ENCODE data around the gene TMEM203. TPM values are rescaled to one million over a fixed set of nuclear protein-coding genes. Genes with fewer than 3 reads are reported as not detected.

Gene TMEM203
- total and polyA plus RNA-seq, 2 experiments from 2014 or later, result 32.7 to 53.4 TPM

DNA sequence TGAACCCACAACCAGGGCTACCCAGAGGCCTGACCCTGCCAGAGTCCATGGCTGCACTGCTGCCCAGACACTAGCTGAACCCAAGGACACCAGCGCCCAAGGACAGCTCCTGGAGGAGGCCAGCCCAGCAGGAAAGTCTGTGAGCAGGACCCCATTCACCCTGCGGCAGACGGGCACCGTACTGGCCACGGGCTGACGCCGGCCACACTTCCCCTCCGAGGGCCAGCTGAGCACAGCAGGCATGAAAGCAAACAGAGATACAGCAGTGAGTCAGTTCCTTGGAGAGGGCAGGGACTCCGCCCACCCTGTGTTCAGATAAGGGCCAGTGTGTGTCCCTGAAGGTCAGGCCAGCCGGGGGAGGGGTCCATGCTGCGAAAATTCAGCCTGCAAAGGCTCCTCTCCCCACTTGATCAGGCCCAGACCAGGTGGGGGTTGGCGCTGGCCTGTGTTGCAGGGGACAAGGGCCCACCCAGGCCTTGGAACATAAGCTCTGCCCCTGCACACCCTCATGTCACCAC lies 13.4 kb upstream of the TMEM203 start:
- no peaks in the 10 kb centered on the region; the same call in 1 of the 2 replicates for H4K20me1 ChIP-seq (replicated peaks; ENCODE audit: insufficient read depth)
- H3K27ac ChIP-seq (ENCODE audit: low read depth), result no peak overlapping the region
- H3K27me3 ChIP-seq (ENCODE audit: insufficient read depth), result peaks cover 9% of the 10 kb centered on the region; the same call in 1 of the 2 replicates
- Mint-ChIP-seq H3K36me3 (ENCODE audit: low read depth) (no peaks in the 10 kb centered on the region; the same call in 2 of the 3 replicates), H3K4me3 (no peak overlapping the region), H3K4me1 (peaks cover 7% of the 10 kb centered on the region; the same call in 2 of the 3 replicates), H3K27me3 (ENCODE audit: insufficient read depth, low read depth, poor library complexity) (no peaks in the 10 kb centered on the region), H3K27ac (no peak overlapping the region; the same call in 1 of the 2 replicates), H3K9me3 (no peaks in the 10 kb centered on the region)
- H3K79me2 ChIP-seq (replicated peaks; ENCODE audit: insufficient read depth), result no peaks in the 10 kb centered on the region
- no peak overlapping the region for H3K4me3 ChIP-seq
- no peaks in the 10 kb centered on the region for H3K9me2 ChIP-seq (ENCODE audit: insufficient read depth)
- no peaks in the 10 kb centered on the region for H3K36me3 ChIP-seq (ENCODE audit: insufficient read depth)
- H3F3A ChIP-seq (replicated peaks; ENCODE audit: low read depth), result 0 out of 2 replicates have a peak, but pooled peaks cover 4% of the 10 kb centered on the region
- H3K4me2 ChIP-seq, result no peak overlapping the region
- TF ChIP-seq, protein P1, sequence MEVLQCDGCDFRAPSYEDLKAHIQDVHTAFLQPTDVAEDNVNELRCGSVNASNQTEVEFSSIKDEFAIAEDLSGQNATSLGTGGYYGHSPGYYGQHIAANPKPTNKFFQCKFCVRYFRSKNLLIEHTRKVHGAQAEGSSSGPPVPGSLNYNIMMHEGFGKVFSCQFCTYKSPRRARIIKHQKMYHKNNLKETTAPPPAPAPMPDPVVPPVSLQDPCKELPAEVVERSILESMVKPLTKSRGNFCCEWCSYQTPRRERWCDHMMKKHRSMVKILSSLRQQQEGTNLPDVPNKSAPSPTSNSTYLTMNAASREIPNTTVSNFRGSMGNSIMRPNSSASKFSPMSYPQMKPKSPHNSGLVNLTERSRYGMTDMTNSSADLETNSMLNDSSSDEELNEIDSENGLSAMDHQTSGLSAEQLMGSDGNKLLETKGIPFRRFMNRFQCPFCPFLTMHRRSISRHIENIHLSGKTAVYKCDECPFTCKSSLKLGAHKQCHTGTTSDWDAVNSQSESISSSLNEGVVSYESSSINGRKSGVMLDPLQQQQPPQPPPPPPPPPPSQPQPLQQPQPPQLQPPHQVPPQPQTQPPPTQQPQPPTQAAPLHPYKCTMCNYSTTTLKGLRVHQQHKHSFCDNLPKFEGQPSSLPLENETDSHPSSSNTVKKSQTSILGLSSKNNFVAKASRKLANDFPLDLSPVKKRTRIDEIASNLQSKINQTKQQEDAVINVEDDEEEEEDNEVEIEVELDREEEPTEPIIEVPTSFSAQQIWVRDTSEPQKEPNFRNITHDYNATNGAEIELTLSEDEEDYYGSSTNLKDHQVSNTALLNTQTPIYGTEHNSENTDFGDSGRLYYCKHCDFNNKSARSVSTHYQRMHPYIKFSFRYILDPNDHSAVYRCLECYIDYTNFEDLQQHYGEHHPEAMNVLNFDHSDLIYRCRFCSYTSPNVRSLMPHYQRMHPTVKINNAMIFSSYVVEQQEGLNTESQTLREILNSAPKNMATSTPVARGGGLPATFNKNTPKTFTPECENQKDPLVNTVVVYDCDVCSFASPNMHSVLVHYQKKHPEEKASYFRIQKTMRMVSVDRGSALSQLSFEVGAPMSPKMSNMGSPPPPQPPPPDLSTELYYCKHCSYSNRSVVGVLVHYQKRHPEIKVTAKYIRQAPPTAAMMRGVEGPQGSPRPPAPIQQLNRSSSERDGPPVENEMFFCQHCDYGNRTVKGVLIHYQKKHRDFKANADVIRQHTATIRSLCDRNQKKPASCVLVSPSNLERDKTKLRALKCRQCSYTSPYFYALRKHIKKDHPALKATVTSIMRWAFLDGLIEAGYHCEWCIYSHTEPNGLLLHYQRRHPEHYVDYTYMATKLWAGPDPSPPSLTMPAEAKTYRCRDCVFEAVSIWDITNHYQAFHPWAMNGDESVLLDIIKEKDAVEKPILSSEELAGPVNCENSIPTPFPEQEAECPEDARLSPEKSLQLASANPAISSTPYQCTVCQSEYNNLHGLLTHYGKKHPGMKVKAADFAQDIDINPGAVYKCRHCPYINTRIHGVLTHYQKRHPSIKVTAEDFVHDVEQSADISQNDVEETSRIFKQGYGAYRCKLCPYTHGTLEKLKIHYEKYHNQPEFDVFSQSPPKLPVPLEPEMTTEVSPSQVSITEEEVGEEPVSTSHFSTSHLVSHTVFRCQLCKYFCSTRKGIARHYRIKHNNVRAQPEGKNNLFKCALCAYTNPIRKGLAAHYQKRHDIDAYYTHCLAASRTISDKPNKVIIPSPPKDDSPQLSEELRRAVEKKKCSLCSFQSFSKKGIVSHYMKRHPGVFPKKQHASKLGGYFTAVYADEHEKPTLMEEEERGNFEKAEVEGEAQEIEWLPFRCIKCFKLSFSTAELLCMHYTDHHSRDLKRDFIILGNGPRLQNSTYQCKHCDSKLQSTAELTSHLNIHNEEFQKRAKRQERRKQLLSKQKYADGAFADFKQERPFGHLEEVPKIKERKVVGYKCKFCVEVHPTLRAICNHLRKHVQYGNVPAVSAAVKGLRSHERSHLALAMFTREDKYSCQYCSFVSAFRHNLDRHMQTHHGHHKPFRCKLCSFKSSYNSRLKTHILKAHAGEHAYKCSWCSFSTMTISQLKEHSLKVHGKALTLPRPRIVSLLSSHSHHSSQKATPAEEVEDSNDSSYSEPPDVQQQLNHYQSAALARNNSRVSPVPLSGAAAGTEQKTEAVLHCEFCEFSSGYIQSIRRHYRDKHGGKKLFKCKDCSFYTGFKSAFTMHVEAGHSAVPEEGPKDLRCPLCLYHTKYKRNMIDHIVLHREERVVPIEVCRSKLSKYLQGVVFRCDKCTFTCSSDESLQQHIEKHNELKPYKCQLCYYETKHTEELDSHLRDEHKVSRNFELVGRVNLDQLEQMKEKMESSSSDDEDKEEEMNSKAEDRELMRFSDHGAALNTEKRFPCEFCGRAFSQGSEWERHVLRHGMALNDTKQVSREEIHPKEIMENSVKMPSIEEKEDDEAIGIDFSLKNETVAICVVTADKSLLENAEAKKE (CRISPR knock-in tag; IDR thresholded peaks at IDR 0.05), result no peak
- no peak for TF ChIP-seq EZH2 (IDR thresholded peaks at IDR 0.05; ENCODE audit: low read depth, unreplicated experiment)
- H3K4me1 ChIP-seq (ENCODE audit: insufficient read depth), result peaks cover 3% of the 10 kb centered on the region; the same call in 1 of the 2 replicates
- no peak for ATAC-seq
- no peak overlapping the region for H2AFZ ChIP-seq
- DNase-seq (ENCODE audit: low spot score), result no peak

DNA sequence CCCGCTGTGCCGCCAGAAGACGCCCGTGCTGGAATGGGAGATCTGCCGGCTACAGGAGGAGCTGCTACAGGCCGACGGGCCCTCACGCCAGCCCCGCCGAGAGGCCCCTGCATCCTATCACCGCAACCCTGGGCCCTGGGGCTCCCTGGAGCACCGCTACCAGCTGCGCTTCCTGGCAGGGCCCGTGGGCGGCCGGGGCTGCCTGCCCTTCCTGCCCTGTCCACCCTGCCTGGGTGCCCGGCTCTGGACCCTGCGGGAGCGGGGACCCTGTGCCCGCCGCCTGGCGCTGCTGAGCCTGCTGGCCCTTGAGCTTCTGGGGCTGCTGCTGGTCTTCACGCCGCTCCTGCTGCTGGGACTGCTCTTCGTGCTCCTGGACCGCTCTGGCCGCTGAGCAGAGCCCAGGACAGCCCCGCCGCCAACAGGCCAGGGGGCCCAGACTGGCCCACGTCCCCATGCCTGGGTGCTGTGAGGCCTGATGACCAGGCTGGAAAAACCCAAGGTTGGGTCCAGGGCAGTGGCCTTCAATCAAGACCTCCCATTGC lies 12.8 kb upstream of the TMEM203 start:
- DNase-seq (ENCODE audit: low spot score), result no peak
- no peaks in the 10 kb centered on the region; the same call in 1 of the 2 replicates for H4K20me1 ChIP-seq (replicated peaks; ENCODE audit: insufficient read depth)
- TF ChIP-seq EZH2 (IDR thresholded peaks at IDR 0.05; ENCODE audit: low read depth, unreplicated experiment) (no peak), POLR2AphosphoS5 (IDR thresholded peaks at IDR 0.05; ENCODE audit: low read depth) (no peak), NANOG (IDR thresholded peaks at IDR 0.05; ENCODE audit: borderline replicate concordance) (no peak), ZNF114 (CRISPR knock-in tag; IDR thresholded peaks at IDR 0.05) (no peak), CREB1 (CRISPR knock-in tag; IDR thresholded peaks at IDR 0.05; ENCODE audit: low read depth) (no peak), ZNF331 (CRISPR knock-in tag; IDR thresholded peaks at IDR 0.05; ENCODE audit: low read depth) (no peak)
- TF ChIP-seq, protein P2, sequence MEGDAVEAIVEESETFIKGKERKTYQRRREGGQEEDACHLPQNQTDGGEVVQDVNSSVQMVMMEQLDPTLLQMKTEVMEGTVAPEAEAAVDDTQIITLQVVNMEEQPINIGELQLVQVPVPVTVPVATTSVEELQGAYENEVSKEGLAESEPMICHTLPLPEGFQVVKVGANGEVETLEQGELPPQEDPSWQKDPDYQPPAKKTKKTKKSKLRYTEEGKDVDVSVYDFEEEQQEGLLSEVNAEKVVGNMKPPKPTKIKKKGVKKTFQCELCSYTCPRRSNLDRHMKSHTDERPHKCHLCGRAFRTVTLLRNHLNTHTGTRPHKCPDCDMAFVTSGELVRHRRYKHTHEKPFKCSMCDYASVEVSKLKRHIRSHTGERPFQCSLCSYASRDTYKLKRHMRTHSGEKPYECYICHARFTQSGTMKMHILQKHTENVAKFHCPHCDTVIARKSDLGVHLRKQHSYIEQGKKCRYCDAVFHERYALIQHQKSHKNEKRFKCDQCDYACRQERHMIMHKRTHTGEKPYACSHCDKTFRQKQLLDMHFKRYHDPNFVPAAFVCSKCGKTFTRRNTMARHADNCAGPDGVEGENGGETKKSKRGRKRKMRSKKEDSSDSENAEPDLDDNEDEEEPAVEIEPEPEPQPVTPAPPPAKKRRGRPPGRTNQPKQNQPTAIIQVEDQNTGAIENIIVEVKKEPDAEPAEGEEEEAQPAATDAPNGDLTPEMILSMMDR (conservative IDR thresholded peaks at IDR 0.05; ENCODE audit: low read depth in 2 of 2), result no peak
- TF ChIP-seq, protein P3, sequence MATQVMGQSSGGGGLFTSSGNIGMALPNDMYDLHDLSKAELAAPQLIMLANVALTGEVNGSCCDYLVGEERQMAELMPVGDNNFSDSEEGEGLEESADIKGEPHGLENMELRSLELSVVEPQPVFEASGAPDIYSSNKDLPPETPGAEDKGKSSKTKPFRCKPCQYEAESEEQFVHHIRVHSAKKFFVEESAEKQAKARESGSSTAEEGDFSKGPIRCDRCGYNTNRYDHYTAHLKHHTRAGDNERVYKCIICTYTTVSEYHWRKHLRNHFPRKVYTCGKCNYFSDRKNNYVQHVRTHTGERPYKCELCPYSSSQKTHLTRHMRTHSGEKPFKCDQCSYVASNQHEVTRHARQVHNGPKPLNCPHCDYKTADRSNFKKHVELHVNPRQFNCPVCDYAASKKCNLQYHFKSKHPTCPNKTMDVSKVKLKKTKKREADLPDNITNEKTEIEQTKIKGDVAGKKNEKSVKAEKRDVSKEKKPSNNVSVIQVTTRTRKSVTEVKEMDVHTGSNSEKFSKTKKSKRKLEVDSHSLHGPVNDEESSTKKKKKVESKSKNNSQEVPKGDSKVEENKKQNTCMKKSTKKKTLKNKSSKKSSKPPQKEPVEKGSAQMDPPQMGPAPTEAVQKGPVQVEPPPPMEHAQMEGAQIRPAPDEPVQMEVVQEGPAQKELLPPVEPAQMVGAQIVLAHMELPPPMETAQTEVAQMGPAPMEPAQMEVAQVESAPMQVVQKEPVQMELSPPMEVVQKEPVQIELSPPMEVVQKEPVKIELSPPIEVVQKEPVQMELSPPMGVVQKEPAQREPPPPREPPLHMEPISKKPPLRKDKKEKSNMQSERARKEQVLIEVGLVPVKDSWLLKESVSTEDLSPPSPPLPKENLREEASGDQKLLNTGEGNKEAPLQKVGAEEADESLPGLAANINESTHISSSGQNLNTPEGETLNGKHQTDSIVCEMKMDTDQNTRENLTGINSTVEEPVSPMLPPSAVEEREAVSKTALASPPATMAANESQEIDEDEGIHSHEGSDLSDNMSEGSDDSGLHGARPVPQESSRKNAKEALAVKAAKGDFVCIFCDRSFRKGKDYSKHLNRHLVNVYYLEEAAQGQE (IDR thresholded peaks at IDR 0.05; ENCODE audit: unreplicated experiment), result no peak
- no peaks in the 10 kb centered on the region for H3K9me3 Mint-ChIP-seq
- no peak overlapping the region for H3K27ac ChIP-seq (ENCODE audit: low read depth)
- no peak overlapping the region; the same call in 1 of the 2 replicates for H3K27ac Mint-ChIP-seq
- H3K4me3 ChIP-seq, result no peak overlapping the region
- ATAC-seq, result no peak
- H3K4me1 ChIP-seq (ENCODE audit: insufficient read depth), result peaks cover 3% of the 10 kb centered on the region; the same call in 1 of the 2 replicates
- no peaks in the 10 kb centered on the region for H3K36me3 ChIP-seq (ENCODE audit: insufficient read depth)
- H3F3A ChIP-seq (replicated peaks; ENCODE audit: low read depth), result 0 out of 2 replicates have a peak, but pooled peaks cover 3% of the 10 kb centered on the region
- no peaks in the 10 kb centered on the region for H3K9me2 ChIP-seq (ENCODE audit: insufficient read depth)
- H3K79me2 ChIP-seq (replicated peaks; ENCODE audit: insufficient read depth), result no peaks in the 10 kb centered on the region
- H3K36me3 Mint-ChIP-seq (ENCODE audit: low read depth), result no peaks in the 10 kb centered on the region; the same call in 2 of the 3 replicates
- H3K4me2 ChIP-seq, result no peak overlapping the region
- no peak overlapping the region for H3K4me3 Mint-ChIP-seq
- no peak overlapping the region for H2AFZ ChIP-seq
- peaks cover 9% of the 10 kb centered on the region; the same call in 1 of the 2 replicates for H3K27me3 ChIP-seq (ENCODE audit: insufficient read depth)
- peaks cover 7% of the 10 kb centered on the region; the same call in 2 of the 3 replicates for H3K4me1 Mint-ChIP-seq
- H3K27me3 Mint-ChIP-seq (ENCODE audit: insufficient read depth, low read depth, poor library complexity), result no peaks in the 10 kb centered on the region
